ENCODE data around the gene LXN. TPM values are rescaled to one million over a fixed set of nuclear protein-coding genes. Genes with fewer than 3 reads are reported as not detected.

Gene LXN
- total RNA-seq, 1 donor from 2014 or later: 15.0 TPM

DNA sequence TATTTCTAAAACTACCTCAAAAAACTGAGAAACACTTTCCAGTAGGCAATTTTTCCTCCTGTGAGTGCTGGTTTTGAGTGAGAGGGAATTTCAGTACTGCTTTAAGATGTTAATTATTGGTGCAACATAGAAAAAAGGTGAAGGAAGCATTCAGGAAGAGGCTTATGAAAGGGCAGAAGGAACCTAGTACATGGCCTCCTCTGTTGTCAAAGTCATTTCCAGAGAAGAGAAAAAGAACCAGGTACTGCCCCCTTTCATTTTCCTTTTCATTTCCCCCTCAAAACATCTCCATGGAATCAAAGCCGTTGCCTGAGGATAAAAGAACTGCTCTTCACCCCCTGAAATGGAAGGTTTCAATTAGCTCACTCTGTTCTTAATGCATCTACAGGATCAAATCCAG, 40.0 kb upstream of the LXN start:
- TF ChIP-seq, protein P1, sequence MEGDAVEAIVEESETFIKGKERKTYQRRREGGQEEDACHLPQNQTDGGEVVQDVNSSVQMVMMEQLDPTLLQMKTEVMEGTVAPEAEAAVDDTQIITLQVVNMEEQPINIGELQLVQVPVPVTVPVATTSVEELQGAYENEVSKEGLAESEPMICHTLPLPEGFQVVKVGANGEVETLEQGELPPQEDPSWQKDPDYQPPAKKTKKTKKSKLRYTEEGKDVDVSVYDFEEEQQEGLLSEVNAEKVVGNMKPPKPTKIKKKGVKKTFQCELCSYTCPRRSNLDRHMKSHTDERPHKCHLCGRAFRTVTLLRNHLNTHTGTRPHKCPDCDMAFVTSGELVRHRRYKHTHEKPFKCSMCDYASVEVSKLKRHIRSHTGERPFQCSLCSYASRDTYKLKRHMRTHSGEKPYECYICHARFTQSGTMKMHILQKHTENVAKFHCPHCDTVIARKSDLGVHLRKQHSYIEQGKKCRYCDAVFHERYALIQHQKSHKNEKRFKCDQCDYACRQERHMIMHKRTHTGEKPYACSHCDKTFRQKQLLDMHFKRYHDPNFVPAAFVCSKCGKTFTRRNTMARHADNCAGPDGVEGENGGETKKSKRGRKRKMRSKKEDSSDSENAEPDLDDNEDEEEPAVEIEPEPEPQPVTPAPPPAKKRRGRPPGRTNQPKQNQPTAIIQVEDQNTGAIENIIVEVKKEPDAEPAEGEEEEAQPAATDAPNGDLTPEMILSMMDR (conservative IDR thresholded peaks at IDR 0.05): no peak
- Mint-ChIP-seq H3K36me3 (peaks cover 36% of the 10 kb centered on the region), H3K27ac (no peak overlapping the region), H3K27me3 (no peaks in the 10 kb centered on the region), H3K4me1 (ENCODE audit: unreplicated experiment) (peaks cover 24% of the 10 kb centered on the region), H3K4me3 (no peak overlapping the region), H3K9me3 (no peaks in the 10 kb centered on the region)
- DNase-seq (ENCODE audit: extremely low spot score, unreplicated experiment): no peak

DNA sequence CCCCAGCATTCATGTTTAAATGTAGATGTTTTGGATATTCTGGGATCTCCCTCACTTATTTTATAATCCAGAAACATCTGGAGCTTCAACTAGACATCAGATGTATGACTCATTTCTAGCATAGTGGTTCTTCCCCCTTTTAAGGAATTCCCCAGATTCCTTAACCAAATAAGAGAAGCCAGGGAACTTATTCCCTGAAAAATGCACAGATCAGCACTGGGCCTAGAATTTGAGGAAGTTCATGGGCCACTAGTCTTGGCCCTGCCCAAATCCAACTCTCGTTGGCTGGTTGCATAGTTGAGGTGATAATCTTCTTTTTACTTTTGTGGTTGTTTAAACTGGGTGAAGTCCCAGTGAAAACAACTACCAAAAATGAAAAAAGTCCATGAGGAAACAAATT, 39.4 kb upstream of the LXN start:
- no peaks in the 10 kb centered on the region for H3K27me3 Mint-ChIP-seq
- DNase-seq (ENCODE audit: extremely low spot score, unreplicated experiment): no peak
- H3K36me3 Mint-ChIP-seq: peaks cover 36% of the 10 kb centered on the region
- no peak overlapping the region for H3K4me3 Mint-ChIP-seq
- no peaks in the 10 kb centered on the region for H3K9me3 Mint-ChIP-seq
- TF ChIP-seq, protein P1 (conservative IDR thresholded peaks at IDR 0.05): no peak
- H3K4me1 Mint-ChIP-seq (ENCODE audit: unreplicated experiment): peaks cover 20% of the 10 kb centered on the region
- no peak overlapping the region for H3K27ac Mint-ChIP-seq

DNA sequence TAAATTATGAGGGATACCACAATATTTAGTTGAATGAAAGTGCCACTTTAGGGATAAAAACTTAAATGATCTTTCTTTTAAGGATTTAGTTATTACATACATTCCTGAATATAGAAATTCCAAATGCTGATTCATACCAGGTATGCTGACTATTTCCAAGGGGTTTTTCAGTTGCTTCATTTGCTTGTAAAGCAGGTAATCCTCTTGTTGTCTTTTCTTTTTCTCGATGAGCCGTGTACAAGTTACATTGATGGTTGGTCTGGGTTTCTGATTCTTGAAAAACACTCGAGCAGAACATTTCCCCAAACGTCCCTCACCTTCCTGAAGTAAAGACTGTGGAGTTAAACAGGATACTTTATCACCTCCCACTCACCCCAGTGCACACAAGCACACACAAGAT, 38.2 kb upstream of the LXN start:
- H3K27ac Mint-ChIP-seq: no peak overlapping the region
- TF ChIP-seq, protein P1 (conservative IDR thresholded peaks at IDR 0.05): no peak
- no peaks in the 10 kb centered on the region for H3K27me3 Mint-ChIP-seq
- no peaks in the 10 kb centered on the region for H3K9me3 Mint-ChIP-seq
- peaks cover 43% of the 10 kb centered on the region for H3K36me3 Mint-ChIP-seq
- H3K4me3 Mint-ChIP-seq: no peak overlapping the region
- DNase-seq (ENCODE audit: extremely low spot score, unreplicated experiment): no peak
- peaks cover 20% of the 10 kb centered on the region for H3K4me1 Mint-ChIP-seq (ENCODE audit: unreplicated experiment)

DNA sequence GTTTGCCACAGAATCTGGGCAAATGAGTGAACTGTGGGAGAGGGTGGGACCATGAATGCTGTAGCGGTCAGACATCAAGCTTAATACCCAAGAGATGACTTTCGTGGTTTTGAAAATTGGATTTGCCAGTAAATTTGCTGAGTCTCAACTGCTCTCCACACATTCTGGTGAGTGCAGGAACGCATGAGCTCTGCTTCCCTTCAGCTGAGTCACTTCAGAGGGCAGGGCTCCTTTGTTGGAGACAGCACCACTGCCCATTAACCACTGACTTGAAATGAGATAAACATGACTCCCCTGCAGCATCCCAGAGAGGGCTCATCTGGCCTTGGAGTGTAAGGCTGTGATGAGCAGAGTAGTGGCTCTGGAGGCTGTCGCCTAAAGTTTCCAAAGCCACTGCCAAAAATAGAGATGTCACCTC, 37.2 kb upstream of the LXN start:
- H3K36me3 Mint-ChIP-seq: peaks cover 43% of the 10 kb centered on the region
- H3K4me1 Mint-ChIP-seq (ENCODE audit: unreplicated experiment): peaks cover 14% of the 10 kb centered on the region
- no peak overlapping the region for H3K4me3 Mint-ChIP-seq
- TF ChIP-seq, protein P1 (conservative IDR thresholded peaks at IDR 0.05): no peak
- no peak for DNase-seq (ENCODE audit: extremely low spot score, unreplicated experiment)
- H3K9me3 Mint-ChIP-seq: no peaks in the 10 kb centered on the region
- no peaks in the 10 kb centered on the region for H3K27me3 Mint-ChIP-seq
- H3K27ac Mint-ChIP-seq: no peak overlapping the region

DNA sequence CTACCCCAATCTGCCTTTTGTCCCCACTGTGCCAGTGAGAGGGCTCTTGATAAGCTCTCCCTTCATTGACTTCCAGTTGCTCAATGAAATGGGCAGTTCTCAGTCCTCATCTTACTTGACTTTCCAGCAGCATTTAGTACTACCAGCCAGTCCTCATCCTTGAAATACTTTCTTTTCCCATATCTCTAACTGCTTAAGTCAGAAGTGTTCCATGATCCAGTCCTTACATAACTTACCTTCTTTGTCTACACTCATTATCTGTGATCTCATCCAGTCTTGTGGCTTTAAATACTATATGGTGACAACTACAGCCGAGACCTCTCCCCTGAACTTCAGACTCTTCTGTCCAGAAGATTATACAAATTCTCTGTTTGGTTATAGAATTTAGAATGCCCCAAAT, 31.1 kb upstream of the LXN start:
- Mint-ChIP-seq H3K9me3 (no peaks in the 10 kb centered on the region), H3K27me3 (no peaks in the 10 kb centered on the region), H3K27ac (no peak overlapping the region), H3K36me3 (peaks cover 23% of the 10 kb centered on the region), H3K4me1 (ENCODE audit: unreplicated experiment) (no peaks in the 10 kb centered on the region), H3K4me3 (no peak overlapping the region)
- no peak for DNase-seq (ENCODE audit: extremely low spot score, unreplicated experiment)
- TF ChIP-seq, protein P1 (conservative IDR thresholded peaks at IDR 0.05): no peak

Data from type B pancreatic cell (in vitro differentiated cells).